Stimulated activated CD4-positive, alpha-beta T cell treated with anti-CD3 and anti-CD28 coated beads, TNF-alpha, amount 100 ng/mL, for 48 hours (primary cell): ENCODE data around the gene MSL1.

Experiments used
- DNase-seq, 3 donors: peaks; one replicate each; pipeline ENCODE4 v3.0.0-alpha.2; 2020; ENCODE audit warnings: low read depth in 3 of 3

MSL1 gene

DNA sequence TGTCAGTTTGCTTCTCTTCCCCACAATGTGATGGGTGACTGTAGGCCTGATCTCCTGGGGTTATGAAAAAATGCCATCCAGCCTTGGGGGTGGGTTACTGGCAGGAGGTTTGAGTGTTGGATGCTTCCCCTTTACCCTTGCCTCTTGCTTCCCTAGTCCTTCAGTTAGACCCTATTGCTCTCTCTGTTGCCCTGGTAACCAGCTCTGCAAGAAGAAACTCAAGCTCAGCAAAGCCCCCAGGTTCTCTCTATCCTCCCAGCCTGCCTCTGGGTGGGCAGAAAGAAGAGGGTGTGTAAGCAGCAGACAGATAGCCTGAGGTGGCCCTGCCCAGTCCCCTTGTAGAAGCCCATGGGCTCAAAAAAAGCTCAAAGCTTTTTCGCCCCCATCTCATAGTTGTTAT, 52.7 kb downstream of the MSL1 start:
- no peak for DNase-seq

DNA sequence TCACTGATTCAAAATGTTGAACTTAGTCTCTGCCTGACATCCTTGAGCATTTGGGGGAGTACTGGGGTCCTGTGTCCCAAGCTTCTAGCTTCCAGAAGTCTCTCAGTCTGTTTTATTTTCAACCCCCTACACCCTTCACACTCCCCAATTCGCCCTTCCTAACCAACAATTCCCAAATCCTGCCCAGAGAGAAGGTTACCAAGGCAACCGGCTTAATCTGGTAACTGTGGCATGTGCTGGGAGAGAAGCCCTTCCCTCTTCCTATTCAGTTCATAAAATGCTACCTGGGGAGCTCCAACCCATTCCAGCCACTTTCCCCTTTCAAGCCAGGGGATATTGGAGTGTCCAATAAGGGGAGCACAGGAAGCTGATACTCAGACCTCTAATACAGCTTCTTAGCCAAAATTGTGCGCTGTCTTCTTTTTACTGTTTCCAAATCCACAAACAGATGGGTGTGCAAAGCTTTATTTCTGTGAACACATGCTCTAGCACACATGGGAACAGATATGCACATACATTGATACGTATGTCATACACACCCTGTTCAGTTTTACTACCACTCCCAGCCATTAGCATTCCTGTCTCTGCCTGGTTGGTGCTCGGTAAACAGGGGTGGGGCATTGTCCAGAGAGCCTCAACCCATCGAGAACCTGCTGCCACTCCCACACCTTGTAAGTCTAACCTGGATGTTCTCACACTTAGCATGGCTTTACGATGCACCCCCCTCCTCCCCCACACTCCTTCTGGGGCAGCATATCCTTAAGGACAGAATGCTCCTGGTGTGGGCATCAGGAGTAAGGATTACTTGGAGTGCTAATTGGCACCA, 54.4 kb downstream of the MSL1 start:
- DNase-seq = no peak

DNA sequence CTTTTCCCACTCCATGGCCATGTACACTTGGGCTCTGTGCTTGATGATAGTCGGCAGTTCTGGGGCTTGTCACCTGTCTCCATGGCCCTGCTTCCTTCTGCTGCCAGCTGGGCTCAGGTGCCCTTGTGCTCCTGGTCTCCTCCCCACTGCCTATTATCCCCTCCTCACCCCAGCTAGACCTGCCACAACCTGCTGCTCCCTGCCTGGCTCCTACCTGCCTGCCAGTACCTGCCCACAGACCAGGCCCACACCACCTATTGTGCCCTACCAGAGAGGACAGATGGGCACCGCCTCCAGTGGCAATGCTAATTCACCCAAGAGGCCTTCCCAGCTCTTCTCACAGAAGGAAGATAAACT, 55.0 kb downstream of the MSL1 start:
- DNase-seq = no peak

DNA sequence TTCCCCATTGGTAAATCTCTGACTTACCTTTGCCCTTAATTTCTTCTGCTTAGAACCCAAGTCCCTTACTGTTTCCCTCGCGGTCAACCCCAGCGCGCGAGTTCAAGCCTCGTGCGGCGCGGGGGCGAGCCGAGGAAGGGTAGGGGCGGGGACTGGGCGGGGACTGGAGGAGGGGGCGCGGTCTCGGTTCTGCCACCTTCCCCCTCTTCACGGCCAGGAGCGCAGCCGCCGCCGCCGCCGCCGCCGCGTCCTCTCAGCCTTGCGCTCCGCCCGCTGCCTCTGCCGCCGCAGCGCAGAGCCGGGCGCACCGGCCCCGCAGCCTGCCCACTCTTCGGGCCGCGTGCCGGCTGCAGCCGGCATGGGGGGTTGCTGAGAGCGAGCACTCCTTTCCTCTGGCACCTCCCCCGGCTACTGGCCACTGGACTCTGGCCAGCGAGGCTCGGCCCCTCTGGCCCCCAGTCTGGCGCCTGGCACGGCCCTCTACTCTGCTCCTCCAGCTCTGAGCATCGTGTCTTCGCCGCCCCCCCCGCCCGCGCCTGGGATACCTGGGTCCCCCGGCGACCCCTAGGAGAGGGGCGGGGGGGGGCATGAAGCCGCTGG, 55.6 kb downstream of the MSL1 start, which contains the start of gene RAPGEFL1:
Gene RAPGEFL1 (plus strand): TSS at position 196 of the 600 bp plus-strand sequence. CDS start 392 bp downstream, at position 588.
- peak; percentile 69 to 92 (median 79) for DNase-seq

DNA sequence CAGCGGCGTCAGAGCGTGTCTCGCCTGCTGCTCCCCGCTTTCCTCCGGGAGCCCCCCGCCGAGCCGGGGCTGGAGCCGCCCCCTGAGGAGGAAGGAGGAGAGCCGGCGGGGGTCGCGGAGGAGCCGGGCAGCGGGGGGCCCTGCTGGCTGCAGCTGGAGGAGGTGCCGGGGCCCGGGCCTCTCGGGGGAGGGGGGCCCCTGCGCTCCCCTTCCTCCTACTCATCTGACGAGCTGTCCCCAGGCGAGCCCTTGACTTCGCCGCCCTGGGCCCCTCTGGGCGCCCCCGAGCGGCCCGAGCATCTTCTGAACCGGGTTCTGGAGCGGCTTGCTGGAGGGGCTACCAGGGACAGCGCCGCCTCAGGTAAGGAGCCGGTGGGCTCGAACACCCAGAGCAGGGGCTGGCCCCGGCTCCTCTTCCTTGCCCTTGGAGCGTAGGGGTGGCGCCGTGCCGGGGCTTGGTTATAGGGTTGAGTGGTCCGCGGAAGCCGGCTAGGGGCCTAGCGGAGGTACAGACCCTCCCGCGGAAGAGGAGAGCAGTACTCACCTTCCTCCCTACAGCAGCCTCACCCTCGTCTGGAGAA, 56.3 kb downstream of the MSL1 start:
- no peak for DNase-seq

DNA sequence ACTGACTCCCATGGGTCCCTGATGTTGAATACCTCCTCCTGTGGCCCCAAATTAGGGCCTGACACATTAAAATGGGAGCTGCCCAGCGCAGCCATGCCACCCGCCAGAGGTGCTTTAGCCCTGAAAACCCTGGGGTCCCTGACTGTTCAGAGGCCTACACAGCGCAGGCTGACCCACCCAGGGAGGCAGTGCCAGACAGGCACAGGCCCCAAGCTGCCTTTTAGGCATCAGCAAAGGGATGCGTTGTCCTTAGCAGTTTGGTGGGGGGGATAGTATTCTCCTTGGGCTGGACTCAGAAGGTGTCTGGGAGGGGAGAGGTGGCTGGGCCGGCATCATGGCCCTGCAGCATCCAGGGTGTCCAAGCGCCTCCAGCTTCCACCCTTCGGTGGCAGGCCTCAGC, 56.9 kb downstream of the MSL1 start:
- DNase-seq = no peak

DNA sequence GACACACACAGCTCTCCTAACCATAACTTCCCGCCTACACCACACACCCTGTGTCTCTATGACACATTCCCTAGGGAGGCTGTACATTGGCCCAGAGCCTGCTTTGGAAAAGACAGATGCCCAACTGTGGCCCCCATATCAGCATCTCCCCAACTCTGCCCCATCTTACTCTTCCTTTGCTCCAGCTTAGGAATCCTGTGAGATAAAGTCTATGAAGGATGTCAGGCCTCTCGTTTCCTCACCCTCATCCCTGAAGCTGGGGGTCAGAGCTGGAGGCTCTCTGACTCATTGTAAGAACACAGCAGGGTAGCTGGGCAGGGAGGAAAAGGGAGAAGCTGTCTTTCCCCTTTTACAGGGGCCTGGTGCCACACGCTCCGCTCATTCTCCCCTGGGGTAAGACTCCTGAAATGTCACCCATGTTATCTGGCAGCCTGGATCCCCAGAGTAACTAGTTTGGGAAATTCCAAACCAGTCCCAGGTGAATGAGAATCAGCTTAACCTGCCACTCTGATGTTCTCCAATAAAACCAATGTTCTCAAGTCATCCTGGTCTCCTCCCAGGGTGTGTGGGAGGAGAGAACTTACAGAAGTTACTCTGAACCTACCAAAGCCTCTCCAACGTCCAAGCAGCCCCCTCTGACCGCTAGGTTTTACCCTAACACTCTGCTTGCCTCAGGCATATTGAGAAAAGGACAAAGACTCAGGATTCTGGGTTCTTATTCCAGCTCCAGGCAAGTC, 58.3 kb downstream of the MSL1 start:
- DNase-seq = no peak

DNA sequence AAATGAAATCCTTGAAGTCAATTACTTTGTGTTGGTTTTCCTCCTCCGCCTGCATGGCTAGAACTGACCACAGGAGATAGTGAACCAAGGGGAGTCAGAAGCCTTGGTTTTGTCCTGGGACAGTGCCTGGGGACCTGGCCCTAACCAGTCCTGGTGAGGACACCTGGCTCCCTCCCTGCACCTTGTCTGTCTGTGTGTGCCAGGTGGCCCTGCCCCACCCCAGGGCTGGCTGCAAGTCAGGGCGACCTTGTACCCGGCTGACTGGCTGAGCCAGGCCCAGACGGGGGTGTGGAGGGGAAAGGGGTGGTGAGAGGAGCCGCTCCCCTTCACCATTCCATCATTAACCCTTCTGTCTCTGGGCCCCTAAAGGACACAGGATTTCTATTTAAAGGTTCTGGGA, 58.9 kb downstream of the MSL1 start:
- DNase-seq = no peak

DNA sequence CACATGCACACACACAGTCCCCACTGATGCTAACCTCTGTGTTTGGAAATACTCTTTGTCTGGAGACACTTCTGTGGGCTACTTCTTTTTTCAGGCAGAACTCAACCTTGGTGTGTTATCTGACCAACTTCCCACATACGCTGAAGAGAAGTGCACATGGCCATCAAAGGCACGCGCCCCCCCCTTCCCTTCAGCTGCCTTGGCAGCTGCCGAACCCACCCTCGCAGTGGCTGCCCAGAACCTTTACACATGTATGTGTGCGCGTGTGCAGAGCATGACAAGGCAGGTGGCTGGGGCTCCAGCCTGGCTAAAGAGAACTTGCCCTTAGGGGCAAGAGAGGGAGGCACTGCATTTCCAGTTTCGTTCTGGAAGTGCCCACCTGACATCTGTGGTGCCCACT, 59.4 kb downstream of the MSL1 start:
- DNase-seq = no peak

DNA sequence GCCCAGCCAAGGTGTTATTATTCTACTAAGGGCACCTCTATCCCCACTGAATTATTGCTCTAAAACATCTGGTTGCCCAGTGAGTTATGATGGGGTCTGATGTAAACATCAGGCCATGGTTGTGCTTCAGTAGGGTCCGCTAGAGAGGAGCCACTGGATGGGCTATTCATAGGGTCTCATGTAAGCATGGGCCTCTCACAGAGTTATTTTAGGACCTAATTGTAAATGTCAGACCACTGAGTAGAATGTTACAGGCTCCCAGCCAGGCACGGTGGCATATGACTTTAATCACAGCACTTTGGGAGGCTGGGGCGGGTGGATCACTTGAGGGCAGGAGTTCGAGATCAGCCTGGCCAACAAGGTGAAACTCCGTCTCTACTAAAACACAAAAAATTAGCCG, 60.8 kb downstream of the MSL1 start:
- DNase-seq = no peak
